ENCODE data around the gene SLC17A7. TPM values are rescaled to one million over a fixed set of nuclear protein-coding genes. Genes with fewer than 3 reads are reported as not detected.
A peak's percentile ranks its signal among the peaks of the same experiment; 100 is the strongest.

Gene SLC17A7
- total and polyA plus RNA-seq, 9 of the 15 experiments (the other 6 are each of a cell fraction or from before 2014, with no cell fraction given), result 1.1 to 15.7 (median 2.4) TPM

GRCh38 chr19:49486710-49487276, 45.5 kb upstream of the SLC17A7 start (continued):
- no peak for TF ChIP-seq ZNF79 (CRISPR knock-in tag; IDR thresholded peaks at IDR 0.05; ENCODE audit: low read depth)
- no peak for TF ChIP-seq ID3 (CRISPR knock-in tag; IDR thresholded peaks at IDR 0.05)
- TF ChIP-seq ID3 (tag; IDR thresholded peaks at IDR 0.05), result no peak
- no peak for TF ChIP-seq ZNF830 (CRISPR knock-in tag; IDR thresholded peaks at IDR 0.05)
- TF ChIP-seq, protein P1, sequence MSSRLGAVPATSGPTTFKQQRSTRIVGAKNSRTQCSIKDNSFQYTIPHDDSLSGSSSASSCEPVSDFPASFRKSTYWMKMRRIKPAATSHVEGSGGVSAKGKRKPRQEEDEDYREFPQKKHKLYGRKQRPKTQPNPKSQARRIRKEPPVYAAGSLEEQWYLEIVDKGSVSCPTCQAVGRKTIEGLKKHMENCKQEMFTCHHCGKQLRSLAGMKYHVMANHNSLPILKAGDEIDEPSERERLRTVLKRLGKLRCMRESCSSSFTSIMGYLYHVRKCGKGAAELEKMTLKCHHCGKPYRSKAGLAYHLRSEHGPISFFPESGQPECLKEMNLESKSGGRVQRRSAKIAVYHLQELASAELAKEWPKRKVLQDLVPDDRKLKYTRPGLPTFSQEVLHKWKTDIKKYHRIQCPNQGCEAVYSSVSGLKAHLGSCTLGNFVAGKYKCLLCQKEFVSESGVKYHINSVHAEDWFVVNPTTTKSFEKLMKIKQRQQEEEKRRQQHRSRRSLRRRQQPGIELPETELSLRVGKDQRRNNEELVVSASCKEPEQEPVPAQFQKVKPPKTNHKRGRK (tag; IDR thresholded peaks at IDR 0.05), result no peak
- no peak for TF ChIP-seq KAT8 (IDR thresholded peaks at IDR 0.05; ENCODE audit: low read depth)
- TF ChIP-seq L3MBTL2 (IDR thresholded peaks at IDR 0.05), result no peak
- TF ChIP-seq, protein P2, sequence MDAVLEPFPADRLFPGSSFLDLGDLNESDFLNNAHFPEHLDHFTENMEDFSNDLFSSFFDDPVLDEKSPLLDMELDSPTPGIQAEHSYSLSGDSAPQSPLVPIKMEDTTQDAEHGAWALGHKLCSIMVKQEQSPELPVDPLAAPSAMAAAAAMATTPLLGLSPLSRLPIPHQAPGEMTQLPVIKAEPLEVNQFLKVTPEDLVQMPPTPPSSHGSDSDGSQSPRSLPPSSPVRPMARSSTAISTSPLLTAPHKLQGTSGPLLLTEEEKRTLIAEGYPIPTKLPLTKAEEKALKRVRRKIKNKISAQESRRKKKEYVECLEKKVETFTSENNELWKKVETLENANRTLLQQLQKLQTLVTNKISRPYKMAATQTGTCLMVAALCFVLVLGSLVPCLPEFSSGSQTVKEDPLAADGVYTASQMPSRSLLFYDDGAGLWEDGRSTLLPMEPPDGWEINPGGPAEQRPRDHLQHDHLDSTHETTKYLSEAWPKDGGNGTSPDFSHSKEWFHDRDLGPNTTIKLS (IDR thresholded peaks at IDR 0.05; ENCODE audit: borderline replicate concordance, low read depth), result no peak
- TF ChIP-seq STAG1 (CRISPR knock-in tag; IDR thresholded peaks at IDR 0.05; ENCODE audit: borderline replicate concordance), result no peak
- 0 out of 2 replicates have a peak, but pooled peaks have one; percentile 18 for TF ChIP-seq TAF7 (tag; IDR thresholded peaks at IDR 0.05)
- TF ChIP-seq SOX6 (IDR thresholded peaks at IDR 0.05), result no peak
- no peak for TF ChIP-seq CBFB (CRISPR knock-in tag; IDR thresholded peaks at IDR 0.05)
- no peak for TF ChIP-seq POLR3G (IDR thresholded peaks at IDR 0.05; ENCODE audit: extremely low read depth, insufficient read length, insufficient replicate concordance)
- no peak for TF ChIP-seq FOXJ3 (CRISPR knock-in tag; IDR thresholded peaks at IDR 0.05)
- TF ChIP-seq MTF1 (CRISPR knock-in tag; IDR thresholded peaks at IDR 0.05; ENCODE audit: borderline replicate concordance), result 0 out of 2 replicates have a peak, but pooled peaks have one; percentile 6
- TF ChIP-seq, protein P3, sequence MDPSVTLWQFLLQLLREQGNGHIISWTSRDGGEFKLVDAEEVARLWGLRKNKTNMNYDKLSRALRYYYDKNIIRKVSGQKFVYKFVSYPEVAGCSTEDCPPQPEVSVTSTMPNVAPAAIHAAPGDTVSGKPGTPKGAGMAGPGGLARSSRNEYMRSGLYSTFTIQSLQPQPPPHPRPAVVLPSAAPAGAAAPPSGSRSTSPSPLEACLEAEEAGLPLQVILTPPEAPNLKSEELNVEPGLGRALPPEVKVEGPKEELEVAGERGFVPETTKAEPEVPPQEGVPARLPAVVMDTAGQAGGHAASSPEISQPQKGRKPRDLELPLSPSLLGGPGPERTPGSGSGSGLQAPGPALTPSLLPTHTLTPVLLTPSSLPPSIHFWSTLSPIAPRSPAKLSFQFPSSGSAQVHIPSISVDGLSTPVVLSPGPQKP (CRISPR knock-in tag; IDR thresholded peaks at IDR 0.05), result no peak
- no peak for TF ChIP-seq ZNF24 (IDR thresholded peaks at IDR 0.05)
- TF ChIP-seq HNRNPK (IDR thresholded peaks at IDR 0.05; ENCODE audit: low read depth, low read length, poor library complexity, severe bottlenecking), result no peak
- TF ChIP-seq XRCC5 (IDR thresholded peaks at IDR 0.05; ENCODE audit: low read depth, low read length), result no peak
- TF ChIP-seq RB1 (IDR thresholded peaks at IDR 0.05; ENCODE audit: low read depth), result no peak
